Mesodermal cell (in vitro differentiated cells): Measurements from ENCODE around the gene GALNT1.

Experiments used
- H3K27ac ChIP-seq: 2 replicates; pipeline ENCODE4 v1.7.0; 2013; ENCODE audit warnings: mild to moderate bottlenecking, low read depth, low read length, moderate library complexity; ENCODE audit not compliant: severe bottlenecking
- H3K36me3 ChIP-seq: 2 replicates; pipeline ENCODE4 v1.7.1; 2013; ENCODE audit warnings: mild to moderate bottlenecking, low read length, moderate library complexity; ENCODE audit not compliant: control insufficient read depth, insufficient read depth
- H3K4me1 ChIP-seq: one replicate; pipeline ENCODE4 v1.7.1; 2013; ENCODE audit warnings: mild to moderate bottlenecking, low read length; ENCODE audit not compliant: insufficient read depth, control insufficient read depth, poor library complexity, severe bottlenecking
- H3K4me3 ChIP-seq: 2 replicates; pipeline ENCODE4 v1.7.0; 2013; ENCODE audit warnings: low read length, control low read depth, mild to moderate bottlenecking; ENCODE audit not compliant: insufficient read depth, poor library complexity, severe bottlenecking; ENCODE audit errors: extremely low read depth
- H3K9me3 ChIP-seq: 2 replicates; pipeline ENCODE4 v1.7.1; 2013; ENCODE audit warnings: mild to moderate bottlenecking, low read length, moderate library complexity; ENCODE audit not compliant: control insufficient read depth
- WGBS, 2 experiments: methylation state at CpG; one replicate each; pipeline ENCODE4 v1.1.5; 2013; ENCODE audit warnings: missing lambda C conversion rate in 2 of 2; ENCODE audit not compliant: insufficient coverage in 2 of 2; 5-methylcytosine and 5-hydroxymethylcytosine counted together

The GALNT1 gene

DNA sequence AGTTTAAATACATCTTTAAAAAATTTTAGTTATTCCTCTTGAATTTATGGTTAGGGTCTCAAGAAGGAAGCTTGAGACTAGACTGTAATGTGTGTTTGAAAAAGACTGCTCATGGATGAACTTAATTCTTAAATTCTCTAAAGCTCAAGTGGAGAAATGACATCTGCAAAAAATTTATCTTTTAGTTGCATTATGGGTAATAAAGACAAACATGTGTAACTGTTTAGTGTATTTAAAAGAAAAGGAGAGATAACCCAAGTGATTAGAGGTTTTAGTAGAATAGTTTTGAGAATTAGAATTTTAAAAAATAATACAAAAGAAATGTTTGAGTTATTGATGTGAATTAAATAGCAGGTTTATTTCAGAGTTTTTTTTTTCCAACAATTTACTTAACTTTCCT is 36.7 kb downstream of the GALNT1 start:
- Histone ChIP-seq H3K4me1 (peaks cover 60% of the 10 kb centered on the region), H3K9me3 (no peaks in the 10 kb centered on the region), H3K27ac (no peak overlapping the region), H3K4me3 (no peak overlapping the region), H3K36me3 (no peaks in the 10 kb centered on the region)

DNA sequence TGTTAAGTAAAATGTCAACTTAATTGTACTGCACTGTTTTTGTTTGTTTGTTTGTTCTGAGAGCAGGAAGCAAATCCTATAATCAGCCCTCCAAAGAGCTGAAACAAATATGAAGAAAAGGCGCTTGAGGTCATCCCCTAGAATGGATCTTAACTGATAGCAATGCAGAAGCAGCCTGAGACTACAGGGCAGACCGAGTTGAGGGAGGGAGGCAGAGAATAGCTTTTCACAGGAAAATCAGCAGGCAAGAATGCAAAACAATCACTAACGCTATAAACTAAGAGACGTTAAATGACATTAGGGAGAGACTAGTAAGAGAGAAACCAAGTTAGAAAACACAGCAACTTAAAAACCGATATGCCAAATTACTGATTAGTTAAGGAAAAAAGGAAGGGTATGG is 37.2 kb downstream of the GALNT1 start:
- H3K4me3 ChIP-seq = no peak overlapping the region
- WGBS, 2 experiments = 0 to 50% methylated on average over 1 of the region's 5 CpGs
- H3K4me1 ChIP-seq = peaks cover 56% of the 10 kb centered on the region
- no peaks in the 10 kb centered on the region for H3K9me3 ChIP-seq
- no peaks in the 10 kb centered on the region for H3K36me3 ChIP-seq
- H3K27ac ChIP-seq = peak overlapping the region; percentile 63

DNA sequence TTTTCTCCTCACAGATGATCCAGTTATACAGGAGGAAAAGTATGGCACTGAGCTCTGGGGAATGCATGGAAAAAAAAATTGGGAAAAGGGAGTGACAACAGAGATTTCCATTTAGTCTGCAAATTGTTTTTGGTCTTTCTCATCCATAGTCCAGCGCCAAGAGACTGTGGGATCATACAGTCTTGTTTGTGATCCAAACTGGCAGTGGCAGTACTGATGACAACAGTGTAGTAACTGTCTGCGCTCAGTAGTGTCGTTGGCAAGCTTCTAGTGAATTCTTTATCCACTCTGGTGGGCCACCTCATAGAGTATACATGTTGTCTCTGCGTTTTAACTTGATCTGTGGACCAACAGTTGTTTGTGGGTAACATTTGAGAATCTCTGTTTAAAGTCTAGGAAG is 37.9 kb downstream of the GALNT1 start:
- 82 to 90% methylated on average over 3 to 4 of the region's 4 CpGs for WGBS, 2 experiments

DNA sequence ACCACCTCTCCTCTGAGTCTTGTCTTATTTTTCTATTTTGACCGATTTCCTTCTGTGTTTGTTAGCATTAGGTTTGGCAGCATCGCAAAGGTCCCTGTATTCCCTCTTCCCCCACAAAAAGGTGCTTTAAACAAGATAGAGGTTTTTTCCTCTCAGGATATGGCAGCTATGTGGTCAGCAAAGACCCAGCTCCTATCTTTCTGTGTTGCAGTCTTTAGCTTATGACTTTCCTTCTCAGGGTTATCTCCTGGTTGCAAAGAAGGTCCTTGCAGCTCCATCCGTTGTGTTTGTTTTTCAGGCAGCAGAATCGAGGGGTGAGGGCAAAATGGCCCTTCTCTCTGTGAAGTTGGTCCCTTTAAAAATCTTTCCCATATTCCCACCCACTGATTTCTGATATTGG is 38.4 kb downstream of the GALNT1 start:
- no peak overlapping the region for H3K4me3 ChIP-seq

More for the DNA sequence above, 37.9 kb downstream of the GALNT1 start:
- no peak overlapping the region for H3K4me3 ChIP-seq
- no peaks in the 10 kb centered on the region for H3K36me3 ChIP-seq
- H3K4me1 ChIP-seq = peaks cover 53% of the 10 kb centered on the region
- peak overlapping the region; percentile 63 for H3K27ac ChIP-seq
- no peaks in the 10 kb centered on the region for H3K9me3 ChIP-seq

DNA sequence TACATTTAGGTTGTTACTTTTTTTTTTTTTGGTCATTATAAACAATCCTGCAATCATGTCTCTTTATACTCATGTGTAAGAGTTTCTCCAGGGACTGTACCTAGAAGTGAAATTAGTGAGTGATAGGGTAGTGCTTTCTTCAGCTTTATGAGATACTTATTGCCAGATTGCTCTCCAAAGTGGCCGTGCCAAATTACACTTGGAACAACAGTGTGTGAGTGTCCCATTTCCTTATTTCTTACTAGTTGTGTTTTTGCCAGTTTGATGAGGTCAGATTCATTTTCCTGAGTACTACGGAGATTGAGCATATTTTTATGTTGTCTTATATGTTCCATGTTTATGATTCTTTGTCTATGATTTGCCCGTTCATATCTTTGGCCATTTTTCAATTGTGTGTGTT is 39.2 kb downstream of the GALNT1 start:
- no peak overlapping the region for H3K27ac ChIP-seq
- no peak overlapping the region for H3K4me3 ChIP-seq
- H3K9me3 ChIP-seq = peaks cover under 1% of the 10 kb centered on the region
- H3K4me1 ChIP-seq = peaks cover 49% of the 10 kb centered on the region
- 94 to 100% methylated on average over 2 of the region's 3 CpGs for WGBS, 2 experiments
- peaks cover 2% of the 10 kb centered on the region for H3K36me3 ChIP-seq

More for the DNA sequence above, 38.4 kb downstream of the GALNT1 start:
- Histone ChIP-seq H3K9me3 (no peaks in the 10 kb centered on the region), H3K36me3 (no peaks in the 10 kb centered on the region), H3K4me1 (peaks cover 53% of the 10 kb centered on the region), H3K27ac (peak overlapping the region; percentile 25)
- WGBS, 2 experiments = 100% methylated on average over 1 of the region's 4 CpGs; no CpG with 5 or more reads in 1 of the 2 experiments

DNA sequence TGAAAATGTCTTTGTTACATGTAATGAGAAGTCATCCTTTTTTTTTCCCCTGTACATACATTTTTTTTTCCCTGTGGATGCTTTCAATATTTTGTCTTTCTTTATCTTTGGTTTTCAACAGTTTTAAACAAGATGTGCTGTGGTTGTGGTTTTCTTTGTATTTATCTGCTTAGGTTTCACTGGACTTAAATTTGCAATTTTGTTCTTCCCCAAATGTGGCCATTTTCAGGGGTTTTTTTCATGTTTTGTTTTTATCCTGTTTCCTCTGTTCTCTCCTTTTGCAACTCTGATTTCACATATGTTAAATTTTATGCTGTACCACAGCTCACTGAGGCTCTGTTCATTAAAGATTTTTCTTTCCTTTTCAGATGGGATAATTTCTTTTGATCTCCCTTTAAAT is 41.7 kb downstream of the GALNT1 start:
- peaks cover 24% of the 10 kb centered on the region for H3K4me1 ChIP-seq
- H3K27ac ChIP-seq = no peak overlapping the region
- no peak overlapping the region for H3K4me3 ChIP-seq
- peaks cover 14% of the 10 kb centered on the region for H3K9me3 ChIP-seq
- H3K36me3 ChIP-seq = peaks cover 23% of the 10 kb centered on the region

DNA sequence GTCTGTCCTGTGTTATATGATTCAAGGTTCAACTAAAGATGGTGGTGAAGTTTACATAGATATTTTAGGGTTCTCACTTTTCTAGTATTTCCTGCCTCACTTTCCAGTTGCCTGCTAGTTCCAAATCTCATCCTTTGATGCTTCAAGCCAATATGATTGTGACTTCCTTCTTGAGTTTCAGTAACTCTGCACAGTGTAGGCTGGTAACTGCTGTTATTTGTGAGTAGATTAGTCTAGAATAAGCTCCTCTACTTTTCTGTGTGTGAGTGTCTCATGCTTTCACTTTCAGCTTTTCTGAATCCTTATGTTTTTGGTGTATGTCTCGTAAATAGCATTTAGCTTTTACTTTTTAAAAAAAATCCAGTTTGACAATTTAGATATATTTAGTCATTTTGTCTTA is 42.6 kb downstream of the GALNT1 start:
- peaks cover 27% of the 10 kb centered on the region for H3K36me3 ChIP-seq
- H3K27ac ChIP-seq = no peak overlapping the region
- peaks cover 16% of the 10 kb centered on the region for H3K4me1 ChIP-seq
- no CpG with 5 or more reads among the region's 1 CpG for WGBS, 2 experiments
- H3K4me3 ChIP-seq = no peak overlapping the region
- H3K9me3 ChIP-seq = peaks cover 14% of the 10 kb centered on the region

DNA sequence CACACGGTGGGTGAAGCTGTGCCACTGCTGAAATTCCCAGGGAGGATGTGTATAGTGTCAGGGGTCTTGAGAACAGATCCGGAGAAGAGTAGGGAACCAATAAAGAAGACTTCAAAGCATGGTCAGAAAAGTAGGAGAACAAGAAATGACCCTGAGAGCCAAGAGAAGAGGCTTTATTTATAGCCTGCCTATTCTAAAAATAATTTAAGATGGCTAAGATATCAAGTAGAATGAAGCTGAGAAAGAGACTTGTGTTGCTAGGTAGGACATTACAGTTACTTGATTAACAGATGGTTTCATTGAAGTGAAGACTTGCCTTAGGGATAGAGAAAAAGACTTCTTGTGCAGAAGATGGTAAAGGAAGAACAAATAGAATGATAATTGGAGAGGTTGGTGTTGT is 43.7 kb downstream of the GALNT1 start:
- Histone ChIP-seq H3K9me3 (peaks cover 14% of the 10 kb centered on the region), H3K4me1 (peaks cover 5% of the 10 kb centered on the region), H3K36me3 (peaks cover 27% of the 10 kb centered on the region), H3K27ac (no peak overlapping the region), H3K4me3 (no peak overlapping the region)
- WGBS, 2 experiments = 96 to 100% methylated on average over 1 to 2 of the region's 2 CpGs

DNA sequence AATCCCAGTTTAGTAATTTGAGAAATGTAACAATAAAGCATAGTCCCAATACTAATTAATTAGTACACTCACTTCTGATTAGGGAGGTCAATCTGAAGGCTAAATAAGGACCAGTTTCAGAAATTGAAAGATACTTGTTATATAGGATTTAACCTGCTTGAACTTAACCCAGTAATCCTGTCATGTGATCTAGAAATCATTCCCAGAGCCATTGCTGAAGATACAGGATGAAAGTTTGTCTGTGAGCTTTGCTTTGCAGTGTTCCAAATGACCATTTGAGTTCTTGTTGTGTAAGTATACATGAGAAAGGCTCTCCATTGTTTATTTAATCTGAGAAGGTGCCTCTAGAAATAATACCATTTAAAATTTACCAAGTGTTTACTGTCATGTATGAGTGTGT is 52.2 kb downstream of the GALNT1 start:
- Histone ChIP-seq H3K4me1 (no peaks in the 10 kb centered on the region), H3K27ac (peak overlapping the region; percentile 83), H3K4me3 (no peak overlapping the region), H3K36me3 (peaks cover 24% of the 10 kb centered on the region), H3K9me3 (peaks cover 9% of the 10 kb centered on the region)

DNA sequence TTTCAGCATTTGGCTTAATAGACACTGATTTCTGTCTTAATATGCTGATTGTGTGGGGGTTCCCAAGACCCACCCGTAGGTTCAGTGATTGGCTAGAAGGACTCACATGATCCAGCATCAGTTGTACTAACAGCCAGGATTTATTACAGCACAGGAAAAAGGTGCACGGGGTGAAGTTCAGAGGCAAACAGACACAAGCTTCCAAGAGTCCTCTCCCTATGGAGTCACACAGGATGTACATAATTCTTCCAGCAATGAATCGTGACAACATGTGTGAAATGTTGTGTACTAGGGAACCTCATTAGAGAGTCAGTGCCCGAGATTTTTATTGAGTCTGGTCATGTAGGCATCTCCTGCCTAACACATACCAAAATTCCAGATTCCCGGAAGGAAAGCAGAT is 52.8 kb downstream of the GALNT1 start:
- peaks cover 9% of the 10 kb centered on the region for H3K9me3 ChIP-seq
- H3K36me3 ChIP-seq = peaks cover 24% of the 10 kb centered on the region
- H3K4me1 ChIP-seq = no peaks in the 10 kb centered on the region
- no peak overlapping the region for H3K4me3 ChIP-seq
- peak overlapping the region; percentile 83 for H3K27ac ChIP-seq
- 100% methylated on average over 1 of the region's 5 CpGs; no CpG with 5 or more reads in 1 of the 2 experiments for WGBS, 2 experiments

DNA sequence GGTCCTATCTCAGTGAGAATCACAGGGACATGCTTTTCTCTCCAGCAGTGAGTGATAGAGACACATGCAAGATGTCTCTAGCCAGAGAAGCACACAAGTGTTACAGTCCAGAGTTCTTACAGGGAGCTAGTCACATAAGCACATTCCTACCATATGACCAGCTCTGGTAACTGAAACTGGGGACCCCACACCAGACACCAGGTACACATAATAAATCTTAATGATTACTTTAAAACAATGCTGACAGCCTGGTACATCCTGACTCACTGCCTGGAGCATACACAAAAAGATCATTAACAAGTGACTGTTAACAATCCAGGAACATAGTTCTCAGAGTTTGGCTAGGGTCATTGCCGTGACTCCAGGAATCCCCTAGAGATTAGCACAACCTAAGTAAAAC is 53.6 kb downstream of the GALNT1 start:
- 67 to 100% methylated on average over 1 of the region's 1 CpG for WGBS, 2 experiments

DNA sequence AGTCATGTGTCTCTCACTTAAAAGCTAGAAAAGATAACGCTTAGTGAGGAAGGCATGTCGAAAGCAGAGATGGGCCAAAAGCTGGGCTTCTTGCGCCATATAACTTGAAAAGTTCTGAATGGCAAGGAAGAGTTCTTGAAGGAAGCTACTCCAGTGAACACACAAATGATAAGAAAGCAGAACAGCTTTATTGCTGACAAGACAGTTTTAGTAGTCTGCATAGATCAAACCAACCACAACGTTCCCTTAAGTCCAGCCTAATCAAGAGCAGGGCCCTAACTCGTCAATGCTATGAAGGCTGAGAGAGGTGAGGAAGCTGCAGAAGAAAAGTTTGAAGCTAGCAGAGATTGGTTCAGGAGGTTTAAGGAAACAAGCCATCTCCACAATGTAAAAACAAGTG is 55.7 kb downstream of the GALNT1 start:
- Histone ChIP-seq H3K9me3 (peaks cover 9% of the 10 kb centered on the region), H3K4me3 (no peak overlapping the region), H3K4me1 (no peaks in the 10 kb centered on the region), H3K27ac (no peak overlapping the region), H3K36me3 (peaks cover 24% of the 10 kb centered on the region)
- WGBS, 2 experiments = 96 to 100% methylated on average over 1 to 5 of the region's 5 CpGs

More for the DNA sequence above, 53.6 kb downstream of the GALNT1 start:
- H3K4me3 ChIP-seq = no peak overlapping the region
- H3K27ac ChIP-seq = peak overlapping the region; percentile 83
- peaks cover 24% of the 10 kb centered on the region for H3K36me3 ChIP-seq
- H3K9me3 ChIP-seq = peaks cover 9% of the 10 kb centered on the region
- H3K4me1 ChIP-seq = no peaks in the 10 kb centered on the region
